SJCRH30 (cell line): Measurements from ENCODE around the gene CRNKL1. TPM values are rescaled to one million over a fixed set of nuclear protein-coding genes. Genes with fewer than 3 reads are reported as not detected.
A peak's percentile ranks its signal among the peaks of the same experiment; 100 is the strongest.

ENCODE experiments used
- DNase-seq, 2 experiments: peaks; one replicate each; pipeline ENCODE4 v3.0.0-alpha.2; 2015 to 2020
- H3K27ac ChIP-seq: fragments of 250-450 bp; sonication (Bioruptor Pico); 2 replicates; pipeline ENCODE4 v1.5.1; 2020; ENCODE audit warnings: mild to moderate bottlenecking, moderate library complexity
- H3K27me3 ChIP-seq: fragments of 250-450 bp; sonication (Bioruptor Pico); 2 replicates; pipeline ENCODE4 v1.5.1; 2020; ENCODE audit warnings: mild to moderate bottlenecking, moderate library complexity
- H3K36me3 ChIP-seq: fragments of 250-450 bp; sonication (Bioruptor Pico); 2 replicates; pipeline ENCODE4 v1.5.1; 2020; ENCODE audit warnings: mild to moderate bottlenecking, moderate library complexity
- H3K4me1 ChIP-seq: fragments of 250-450 bp; sonication (Bioruptor Pico); 2 replicates; pipeline ENCODE4 v1.5.1; 2020; ENCODE audit warnings: mild to moderate bottlenecking, moderate library complexity
- H3K4me3 ChIP-seq: fragments of 250-450 bp; sonication (Bioruptor Pico); 2 replicates; pipeline ENCODE4 v1.5.1; 2020; ENCODE audit warnings: mild to moderate bottlenecking, moderate library complexity
- H3K9me3 ChIP-seq: fragments of 250-450 bp; sonication (Bioruptor Pico); replicated peaks from 2 replicates; pipeline ENCODE4 v1.5.1; 2020; ENCODE audit warnings: mild to moderate bottlenecking, moderate library complexity
- total RNA-seq: library from RNA; depleted of rRNA; stranded (reverse); fragments of >200 nt; shearing (Covaris generic); gene quantifications from 2 replicates; pipeline ENCODE4 v1.2.3, GENCODE V29; 2014

Gene CRNKL1
- total RNA-seq, 1 experiment from 2014 or later = 51.8 TPM

GRCh38 chr20:20027284-20027683 lies 25.0 kb downstream of the CRNKL1 start:
- no peak overlapping the region for H3K4me3 ChIP-seq
- no peaks in the 10 kb centered on the region for H3K27me3 ChIP-seq
- H3K4me1 ChIP-seq = no peaks in the 10 kb centered on the region
- no peak for DNase-seq
- no peaks in the 10 kb centered on the region for H3K9me3 ChIP-seq
- H3K36me3 ChIP-seq = peaks cover 61% of the 10 kb centered on the region
- no peak overlapping the region for H3K27ac ChIP-seq

- Histone ChIP-seq H3K9me3 (no peaks in the 10 kb centered on the region), H3K27me3 (no peaks in the 10 kb centered on the region), H3K4me3 (no peak overlapping the region), H3K4me1 (no peaks in the 10 kb centered on the region), H3K36me3 (peaks cover 44% of the 10 kb centered on the region), H3K27ac (no peak overlapping the region)
- DNase-seq = no peak
These were observed 27.3 kb downstream of the CRNKL1 start for GRCh38 chr20:20024942-20025341.

- Histone ChIP-seq H3K4me3 (no peak overlapping the region), H3K4me1 (peaks cover under 1% of the 10 kb centered on the region; the same call in 1 of the 2 replicates), H3K9me3 (no peaks in the 10 kb centered on the region), H3K36me3 (peaks cover 45% of the 10 kb centered on the region), H3K27me3 (no peaks in the 10 kb centered on the region), H3K27ac (no peak overlapping the region)
- no peak for DNase-seq
These were observed 28.9 kb downstream of the CRNKL1 start for GRCh38 chr20:20023395-20023794.

- Histone ChIP-seq H3K4me1 (peaks cover 3% of the 10 kb centered on the region; the same call in 1 of the 2 replicates), H3K27me3 (no peaks in the 10 kb centered on the region), H3K27ac (no peak overlapping the region), H3K9me3 (no peaks in the 10 kb centered on the region), H3K4me3 (no peak overlapping the region), H3K36me3 (peaks cover 37% of the 10 kb centered on the region)
- no peak for DNase-seq
These were observed 29.8 kb downstream of the CRNKL1 start for GRCh38 chr20:20022498-20022897.

DNA sequence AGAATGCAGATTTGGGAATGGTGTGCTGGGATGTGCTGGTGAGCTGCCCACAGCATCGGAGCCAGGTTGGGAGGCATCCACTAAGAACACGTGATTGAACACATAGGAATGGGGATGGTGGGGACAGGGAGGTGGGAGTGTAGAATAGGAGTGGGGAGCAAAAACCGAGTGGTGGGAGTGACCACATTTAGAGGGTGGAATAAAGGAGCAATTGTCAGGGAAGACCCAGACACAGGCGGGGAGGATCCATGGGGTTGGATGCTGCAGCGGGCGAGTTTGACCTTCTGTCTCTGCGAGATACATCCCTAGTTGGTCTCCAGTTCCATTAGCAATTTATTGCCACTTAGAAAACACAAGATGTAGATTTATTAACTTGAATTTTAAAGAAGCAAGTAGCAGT lies 30.4 kb downstream of the CRNKL1 start:
- Histone ChIP-seq H3K27ac (no peak overlapping the region), H3K9me3 (no peaks in the 10 kb centered on the region), H3K4me3 (no peak overlapping the region), H3K27me3 (no peaks in the 10 kb centered on the region), H3K36me3 (peaks cover 30% of the 10 kb centered on the region), H3K4me1 (peaks cover 3% of the 10 kb centered on the region; the same call in 1 of the 2 replicates)
- no peak for DNase-seq

DNA sequence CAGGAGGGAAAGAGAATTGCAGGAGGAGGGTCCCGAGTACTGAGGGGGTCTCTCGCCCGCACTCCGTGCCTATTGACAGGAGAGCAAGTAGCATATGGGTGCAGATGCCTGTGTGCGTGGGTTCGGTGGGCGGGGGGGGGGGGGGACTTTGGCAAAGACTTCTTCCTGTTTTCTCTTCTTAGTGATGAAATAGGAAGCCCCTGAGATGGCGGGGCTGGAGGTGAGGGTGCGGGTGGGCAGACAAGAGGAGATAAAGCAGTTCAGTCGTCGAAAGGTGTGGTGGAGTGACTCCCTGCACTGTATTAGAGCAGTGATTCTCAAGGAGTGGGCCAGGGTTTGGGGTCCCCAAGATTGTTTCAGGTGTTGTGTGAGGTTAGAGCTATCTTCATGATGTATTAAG lies 31.4 kb downstream of the CRNKL1 start:
- no peak for DNase-seq
- Histone ChIP-seq H3K4me3 (no peak overlapping the region), H3K36me3 (peaks cover 29% of the 10 kb centered on the region), H3K27me3 (no peaks in the 10 kb centered on the region), H3K9me3 (no peaks in the 10 kb centered on the region), H3K4me1 (peaks cover 3% of the 10 kb centered on the region; the same call in 1 of the 2 replicates), H3K27ac (no peak overlapping the region)

DNA sequence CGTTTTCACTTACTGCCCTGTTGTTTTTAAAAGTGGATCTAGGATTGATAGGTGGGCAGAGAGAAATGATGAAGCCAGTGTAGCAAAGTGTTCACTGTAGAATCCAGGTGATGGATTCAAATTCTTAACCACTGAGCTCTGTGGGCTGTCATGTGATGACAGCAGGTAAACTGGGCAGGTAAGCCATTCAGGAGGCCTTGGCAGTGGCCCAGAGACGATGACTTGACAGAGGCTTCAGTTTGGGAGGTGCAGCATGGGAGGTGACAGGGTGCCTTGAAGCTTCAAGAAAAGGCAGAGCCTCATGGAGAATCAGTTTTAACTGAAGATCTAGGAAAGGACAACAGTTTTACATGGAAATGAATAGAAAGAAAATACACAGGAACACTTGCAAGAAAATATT lies 33.1 kb downstream of the CRNKL1 start:
- Histone ChIP-seq H3K27ac (no peak overlapping the region), H3K4me3 (no peak overlapping the region), H3K36me3 (peaks cover 21% of the 10 kb centered on the region), H3K27me3 (no peaks in the 10 kb centered on the region), H3K9me3 (no peaks in the 10 kb centered on the region), H3K4me1 (peaks cover 3% of the 10 kb centered on the region; the same call in 1 of the 2 replicates)
- DNase-seq = no peak

DNA sequence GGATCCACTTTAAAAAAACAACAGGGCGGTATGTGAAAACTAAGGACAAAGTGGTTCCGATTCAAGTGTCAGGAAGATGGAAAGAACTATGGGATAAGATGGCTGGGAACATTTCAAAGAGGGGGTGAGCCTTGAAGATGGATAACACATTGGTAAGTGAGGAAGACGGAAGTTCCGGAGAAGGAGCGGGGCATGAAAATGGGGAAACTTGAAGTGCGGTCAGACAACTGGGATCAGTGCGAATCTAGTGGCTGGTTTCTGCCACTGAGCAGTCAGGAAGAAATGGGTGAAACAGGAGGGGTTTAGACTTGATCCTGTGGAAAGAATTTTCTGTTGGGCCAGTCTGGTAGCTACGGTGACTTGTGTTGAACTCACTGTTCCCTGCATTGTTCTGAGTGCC lies 33.9 kb downstream of the CRNKL1 start:
- H3K4me3 ChIP-seq = peak overlapping the region; percentile 85
- H3K36me3 ChIP-seq = peaks cover 17% of the 10 kb centered on the region
- H3K9me3 ChIP-seq = no peaks in the 10 kb centered on the region
- no peak overlapping the region; the same call in 1 of the 2 replicates for H3K27ac ChIP-seq
- no peaks in the 10 kb centered on the region for H3K27me3 ChIP-seq
- H3K4me1 ChIP-seq = peaks cover 3% of the 10 kb centered on the region; the same call in 1 of the 2 replicates
- DNase-seq = no peak

- Histone ChIP-seq H3K4me3 (peak overlapping the region; percentile 85), H3K36me3 (peaks cover 16% of the 10 kb centered on the region), H3K27ac (peak overlapping the region; percentile 68), H3K9me3 (no peaks in the 10 kb centered on the region), H3K4me1 (peaks cover 3% of the 10 kb centered on the region; the same call in 1 of the 2 replicates), H3K27me3 (no peaks in the 10 kb centered on the region)
- DNase-seq = peak; percentile 32 to 41
These were observed 34.5 kb downstream of the CRNKL1 start for GRCh38 chr20:20017844-20018185.

DNA sequence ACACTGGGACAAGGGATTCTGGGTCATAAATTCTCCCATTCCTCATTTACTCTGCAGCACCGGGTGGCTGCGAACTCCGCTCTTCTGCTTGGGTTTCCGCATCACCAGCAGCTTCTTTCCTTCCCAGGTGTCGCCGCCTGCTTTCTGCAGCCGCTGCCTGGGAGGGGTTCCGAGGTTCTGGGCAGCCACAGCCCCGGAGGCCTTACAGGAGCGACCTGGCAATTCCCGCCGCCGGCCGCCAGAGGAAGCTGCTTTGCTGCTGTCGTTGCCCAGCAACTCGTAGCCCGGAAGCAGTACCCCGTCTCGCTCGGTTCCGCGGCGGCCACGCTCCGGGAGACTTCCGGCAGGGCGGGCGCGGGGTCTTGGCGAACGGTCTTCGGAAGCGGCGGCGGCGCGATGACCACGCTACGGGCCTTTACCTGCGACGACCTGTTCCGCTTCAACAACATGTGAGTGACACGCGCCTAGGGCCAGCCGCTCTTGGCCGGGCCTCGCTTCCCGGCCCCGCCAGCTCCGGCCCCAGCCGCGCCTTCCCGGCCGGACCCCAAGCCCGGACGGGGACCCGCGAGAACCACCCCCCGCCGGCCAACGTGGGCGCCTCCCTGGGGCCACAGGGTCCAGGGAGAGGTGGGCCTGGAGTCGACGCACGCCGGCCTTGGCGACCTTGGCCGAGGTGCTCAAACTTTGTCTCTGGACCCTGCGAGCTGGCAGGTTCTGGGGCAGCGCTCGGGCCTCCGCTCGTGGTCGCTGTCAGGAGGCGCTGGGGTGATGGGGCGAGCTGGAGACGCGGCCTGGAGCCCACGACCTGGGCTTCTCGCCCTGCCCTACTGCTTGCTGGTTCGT lies 35.0 kb downstream of the CRNKL1 start, which contains the start of gene NAA20:
Gene NAA20, plus strand, starts transcription at position 362 of the 843 bp plus-strand sequence. Its CDS starts 35 bp downstream, at position 397.
- Histone ChIP-seq H3K36me3 (peaks cover 15% of the 10 kb centered on the region), H3K27ac (peak within 1 kb of the TSS; percentile 68), H3K9me3 (no peaks in the 10 kb centered on the region), H3K27me3 (no peaks in the 10 kb centered on the region), H3K4me1 (peaks cover 3% of the 10 kb centered on the region; the same call in 1 of the 2 replicates), H3K4me3 (peak within 1 kb of the TSS; percentile 85)
- peak; percentile 95 for DNase-seq

GRCh38 chr20:20014659-20015058 lies 37.6 kb downstream of the CRNKL1 start:
- H3K4me3 ChIP-seq = no peak overlapping the region
- peaks cover 9% of the 10 kb centered on the region for H3K36me3 ChIP-seq
- no peaks in the 10 kb centered on the region for H3K27me3 ChIP-seq
- peaks cover 9% of the 10 kb centered on the region for H3K4me1 ChIP-seq
- peak in 1 of 2 experiments; percentile 20 for DNase-seq
- H3K9me3 ChIP-seq = no peaks in the 10 kb centered on the region
- H3K27ac ChIP-seq = no peak overlapping the region

DNA sequence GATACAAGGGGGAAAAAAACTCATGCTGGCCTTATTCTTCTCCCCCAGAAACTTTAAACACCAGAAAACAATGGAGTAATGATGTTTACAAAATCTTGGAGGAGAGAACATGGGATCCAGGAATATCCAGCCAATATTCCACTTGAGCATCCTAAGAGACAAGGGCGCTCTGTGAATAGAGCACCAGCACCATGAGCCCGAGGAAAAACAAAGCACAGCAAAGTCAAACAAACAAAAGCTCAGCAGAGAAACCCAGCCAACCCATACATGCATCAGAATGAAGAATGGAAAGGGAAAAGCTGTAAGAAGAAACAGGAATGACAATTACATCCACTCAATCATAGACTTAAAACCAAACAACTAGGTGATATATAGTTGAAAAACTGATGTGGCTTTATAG lies 39.7 kb downstream of the CRNKL1 start:
- H3K4me1 ChIP-seq = peaks cover 6% of the 10 kb centered on the region
- no peaks in the 10 kb centered on the region for H3K36me3 ChIP-seq
- H3K4me3 ChIP-seq = no peak overlapping the region
- H3K27me3 ChIP-seq = no peaks in the 10 kb centered on the region
- H3K9me3 ChIP-seq = no peaks in the 10 kb centered on the region
- DNase-seq = no peak
- no peak overlapping the region for H3K27ac ChIP-seq

DNA sequence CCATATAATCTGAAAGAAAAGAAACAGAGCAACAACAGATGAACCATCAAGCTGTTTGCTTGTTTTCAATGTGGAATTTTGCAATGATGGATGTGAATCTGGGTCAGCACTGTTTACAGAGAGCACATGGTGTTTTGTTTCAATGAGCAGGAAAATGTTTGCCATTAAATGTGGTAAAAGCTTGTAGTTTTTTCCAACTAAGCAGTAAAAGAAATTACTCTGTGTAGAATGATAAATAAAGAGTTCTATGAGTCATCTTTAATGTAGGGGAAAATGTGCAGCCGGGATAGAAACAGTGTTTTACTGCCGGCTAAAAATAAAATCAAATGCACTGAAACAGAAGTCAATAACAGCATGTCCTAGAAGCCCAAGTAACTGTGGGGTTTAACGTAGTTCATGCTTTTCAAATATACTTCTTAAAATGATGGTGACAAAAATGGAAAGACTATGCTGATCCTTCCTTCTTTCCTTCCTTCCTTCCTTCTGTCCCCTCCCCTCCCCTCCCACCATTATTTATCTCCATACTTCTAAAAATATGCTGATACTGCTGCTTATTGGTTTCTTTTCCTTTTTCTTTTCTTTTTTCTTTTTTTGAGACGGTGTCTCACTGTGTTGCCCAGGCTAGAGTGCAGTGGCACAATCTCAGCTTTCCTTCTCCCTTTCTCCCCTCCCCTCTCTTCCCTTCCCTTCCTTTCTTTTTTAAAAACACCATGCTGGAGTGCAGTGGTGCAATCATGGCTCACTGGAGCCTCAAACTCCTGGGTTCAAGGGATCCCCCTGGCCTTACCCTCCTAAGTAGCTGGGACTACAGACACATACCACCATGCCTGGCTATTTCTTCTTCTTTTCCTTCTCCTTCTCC lies 41.4 kb downstream of the CRNKL1 start:
- H3K27me3 ChIP-seq = no peaks in the 10 kb centered on the region
- no peak overlapping the region for H3K4me3 ChIP-seq
- no peak overlapping the region for H3K27ac ChIP-seq
- no peaks in the 10 kb centered on the region for H3K36me3 ChIP-seq
- H3K9me3 ChIP-seq = no peaks in the 10 kb centered on the region
- DNase-seq = no peak
- peaks cover 6% of the 10 kb centered on the region for H3K4me1 ChIP-seq

DNA sequence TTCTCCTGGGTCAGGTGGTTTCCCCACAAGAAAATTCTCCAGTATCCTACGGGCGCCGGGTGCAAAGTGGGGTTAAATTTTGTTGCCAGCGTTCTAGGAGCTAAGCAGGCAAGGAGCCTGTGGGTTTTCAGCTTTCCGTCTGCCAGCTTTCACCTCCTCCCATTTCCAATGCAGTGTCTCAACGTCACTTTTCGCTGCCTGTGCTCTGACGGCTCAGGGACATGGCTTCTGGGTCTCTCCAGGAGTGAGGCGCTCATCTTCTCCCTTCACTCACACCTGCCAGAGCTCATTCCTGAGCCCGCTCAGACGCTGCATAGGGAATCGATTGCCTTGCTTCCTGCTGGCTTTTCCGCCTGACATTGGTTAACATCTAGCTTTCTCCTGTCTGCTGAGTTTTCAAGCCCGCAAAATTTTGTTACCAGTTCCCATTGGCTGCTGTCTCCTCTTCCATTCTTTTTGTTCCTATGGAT lies 42.4 kb downstream of the CRNKL1 start:
- peaks cover 6% of the 10 kb centered on the region for H3K4me1 ChIP-seq
- no peaks in the 10 kb centered on the region for H3K36me3 ChIP-seq
- H3K27ac ChIP-seq = no peak overlapping the region
- no peak for DNase-seq
- H3K9me3 ChIP-seq = no peaks in the 10 kb centered on the region
- no peak overlapping the region for H3K4me3 ChIP-seq
- no peaks in the 10 kb centered on the region for H3K27me3 ChIP-seq

DNA sequence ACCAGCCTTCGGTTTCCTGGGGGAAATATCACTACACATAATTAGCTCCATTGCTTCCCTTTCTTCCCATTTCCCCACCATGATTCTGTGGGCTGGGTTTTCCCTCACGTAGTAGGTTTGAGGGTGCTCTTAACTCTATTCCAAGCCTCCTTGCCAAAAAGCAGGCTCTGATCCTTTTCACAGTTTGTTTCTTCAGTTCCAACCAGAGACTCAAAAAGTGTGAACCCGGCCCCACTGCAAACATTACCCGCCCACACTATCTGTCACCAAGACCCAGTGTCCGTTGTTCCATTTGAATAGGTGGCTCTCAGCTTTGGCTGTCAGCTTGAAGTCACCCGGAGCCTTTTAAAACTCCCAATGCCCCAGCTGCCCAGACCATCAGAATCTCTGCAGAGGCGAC lies 46.9 kb downstream of the CRNKL1 start:
- Histone ChIP-seq H3K4me1 (peaks cover 21% of the 10 kb centered on the region), H3K4me3 (no peak overlapping the region), H3K9me3 (no peaks in the 10 kb centered on the region), H3K27me3 (no peaks in the 10 kb centered on the region), H3K27ac (no peak overlapping the region), H3K36me3 (peaks cover 18% of the 10 kb centered on the region)
- DNase-seq = no peak
